Prostate gland (tissue), 2 donors: ENCODE data around the gene CHST6. TPM values are rescaled to one million over a fixed set of nuclear protein-coding genes. Genes with fewer than 3 reads are reported as not detected.
"Not testable (repeated sequence)": the region's sequence is repeated elsewhere in the genome, so short reads cannot be mapped to it uniquely, and the experiment has no call there.

ENCODE experiments used
- DNase-seq: peaks from one replicate; pipeline ENCODE4 v3.0.0-alpha.2; 2019; ENCODE audit warnings: low spot score
- H3K27ac ChIP-seq, 2 donors: fragments of 200-600 bp; sonication (generic); 2 replicates each; pipeline ENCODE4 v1.5.1; 2017 to 2019
- H3K27me3 ChIP-seq: fragments of 200-600 bp; sonication (generic); replicated peaks from 2 replicates; pipeline ENCODE4 v1.5.1; 2019; ENCODE audit not compliant: insufficient read depth
- H3K36me3 ChIP-seq, 2 donors: fragments of 200-600 bp; sonication (generic); 1 replicate in 1 of 2; 2 replicates in 1 of 2; pipeline versions ENCODE4 v1.5.1 to v1.8.1; 2017 to 2019
- H3K4me1 ChIP-seq: fragments of 200-600 bp; sonication (generic); replicated peaks from 2 replicates; pipeline ENCODE4 v1.5.1; 2019
- H3K4me3 ChIP-seq, 2 donors: fragments of 200-600 bp; sonication (generic); 2 replicates each; pipeline ENCODE4 v1.5.1; 2017 to 2019
- H3K9me3 ChIP-seq: fragments of 200-600 bp; sonication (generic); 2 replicates; pipeline ENCODE4 v1.5.1; 2017
- POLR2A ChIP-seq: fragments of 450-650 bp; IDR thresholded peaks from one replicate; pipeline ENCODE4 v1.6.1; 2016; ENCODE audit warnings: antibody characterized with exemption, mild to moderate bottlenecking
- POLR2AphosphoS5 ChIP-seq: sonication (generic); formaldehyde crosslinking; IDR thresholded peaks from one replicate; pipeline ENCODE4 v1.6.1; 2017; ENCODE audit warnings: antibody characterized with exemption
- WGBS: methylation state at CpG from one replicate; pipeline ENCODE4 v1.1.5; 2018; 5-methylcytosine and 5-hydroxymethylcytosine counted together
- intact Hi-C: fragments of 100-400 bp; cut with DNase I; formaldehyde crosslinking; loops from one replicate; pipeline ENCODE4 v1.14.2; 2022
- total RNA-seq, 2 donors: library from RNA; depleted of rRNA; stranded (reverse); fragments of >200 nt; gene quantifications; one replicate each; pipeline ENCODE4 v1.1.0, GENCODE V29; 2016
- TF ChIP-seq, protein P1 (sequence below), 4 experiments: fragments of 200-600 bp in 2 of 4; fragments of 450-650 bp in 2 of 4; sonication (generic) in 2 of 4; IDR thresholded peaks; 1 replicate in 3 of 4; 2 replicates in 1 of 4; pipeline ENCODE4 v1.5.1; 2016 to 2019; ENCODE audit warnings: antibody characterized with exemption in 4 of 4, mild to moderate bottlenecking in 2 of 4, moderate library complexity in 2 of 4

Gene CHST6
- total RNA-seq, 2 donors from 2014 or later = 0.23 to 9.5 TPM

DNA sequence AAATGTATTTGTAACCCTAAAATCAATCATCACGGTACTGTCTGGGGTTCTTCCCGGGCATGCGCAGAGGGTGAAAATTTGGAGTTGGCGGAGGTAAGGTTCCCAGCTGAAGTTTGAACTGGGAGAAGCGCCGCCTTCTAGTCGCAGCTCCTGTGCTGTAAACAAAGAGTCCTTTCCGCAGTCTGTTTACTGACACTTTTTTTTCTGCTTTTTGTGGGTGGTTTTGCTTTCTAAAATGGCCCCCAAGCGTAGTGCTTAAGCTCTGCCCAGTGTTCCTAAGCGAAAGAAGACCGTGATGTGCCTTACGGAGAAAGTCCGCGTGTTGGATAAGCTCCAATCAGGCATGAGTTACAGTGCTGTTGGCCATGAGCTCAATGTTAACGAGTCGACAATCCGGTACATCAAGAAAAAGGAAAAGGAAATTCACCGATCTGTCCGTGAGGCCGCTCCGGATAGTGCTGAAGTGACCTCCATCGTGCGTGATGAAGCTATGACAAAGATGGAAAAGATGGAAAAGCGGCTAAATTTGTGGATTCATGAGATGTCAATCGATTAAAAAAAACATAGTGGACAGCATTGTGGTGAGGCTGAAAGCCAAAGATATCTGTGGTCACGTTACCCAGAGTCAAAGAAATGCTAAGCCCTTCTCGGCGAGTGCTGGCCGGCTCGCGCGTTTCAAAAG lies 61.4 kb downstream of the CHST6 start:
- TF ChIP-seq POLR2AphosphoS5 (peak; percentile 27), POLR2A (no peak)
- TF ChIP-seq, protein P1, sequence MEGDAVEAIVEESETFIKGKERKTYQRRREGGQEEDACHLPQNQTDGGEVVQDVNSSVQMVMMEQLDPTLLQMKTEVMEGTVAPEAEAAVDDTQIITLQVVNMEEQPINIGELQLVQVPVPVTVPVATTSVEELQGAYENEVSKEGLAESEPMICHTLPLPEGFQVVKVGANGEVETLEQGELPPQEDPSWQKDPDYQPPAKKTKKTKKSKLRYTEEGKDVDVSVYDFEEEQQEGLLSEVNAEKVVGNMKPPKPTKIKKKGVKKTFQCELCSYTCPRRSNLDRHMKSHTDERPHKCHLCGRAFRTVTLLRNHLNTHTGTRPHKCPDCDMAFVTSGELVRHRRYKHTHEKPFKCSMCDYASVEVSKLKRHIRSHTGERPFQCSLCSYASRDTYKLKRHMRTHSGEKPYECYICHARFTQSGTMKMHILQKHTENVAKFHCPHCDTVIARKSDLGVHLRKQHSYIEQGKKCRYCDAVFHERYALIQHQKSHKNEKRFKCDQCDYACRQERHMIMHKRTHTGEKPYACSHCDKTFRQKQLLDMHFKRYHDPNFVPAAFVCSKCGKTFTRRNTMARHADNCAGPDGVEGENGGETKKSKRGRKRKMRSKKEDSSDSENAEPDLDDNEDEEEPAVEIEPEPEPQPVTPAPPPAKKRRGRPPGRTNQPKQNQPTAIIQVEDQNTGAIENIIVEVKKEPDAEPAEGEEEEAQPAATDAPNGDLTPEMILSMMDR (IDR thresholded peaks at IDR 0.05) = peak in 1 of 4 experiments; percentile 12
- intact Hi-C loops = loop anchor here (2.0 to 5.0 kb wide), 2 partner anchors 29 to 133 kb away; partner anchors contain the start of gene GABARAPL2
- Histone ChIP-seq H3K4me1 (peaks cover 4% of the 10 kb centered on the region), H3K9me3 (no peaks in the 10 kb centered on the region), H3K27ac (peak overlapping the region; percentile 95 to 98), H3K4me3 (peak overlapping the region; percentile 93 to 98), H3K27me3 (no peaks in the 10 kb centered on the region), H3K36me3 (no peaks in the 10 kb centered on the region)
- peak; percentile 84 for DNase-seq
- WGBS = 3% methylated on average over 32 of the region's 32 CpGs

DNA sequence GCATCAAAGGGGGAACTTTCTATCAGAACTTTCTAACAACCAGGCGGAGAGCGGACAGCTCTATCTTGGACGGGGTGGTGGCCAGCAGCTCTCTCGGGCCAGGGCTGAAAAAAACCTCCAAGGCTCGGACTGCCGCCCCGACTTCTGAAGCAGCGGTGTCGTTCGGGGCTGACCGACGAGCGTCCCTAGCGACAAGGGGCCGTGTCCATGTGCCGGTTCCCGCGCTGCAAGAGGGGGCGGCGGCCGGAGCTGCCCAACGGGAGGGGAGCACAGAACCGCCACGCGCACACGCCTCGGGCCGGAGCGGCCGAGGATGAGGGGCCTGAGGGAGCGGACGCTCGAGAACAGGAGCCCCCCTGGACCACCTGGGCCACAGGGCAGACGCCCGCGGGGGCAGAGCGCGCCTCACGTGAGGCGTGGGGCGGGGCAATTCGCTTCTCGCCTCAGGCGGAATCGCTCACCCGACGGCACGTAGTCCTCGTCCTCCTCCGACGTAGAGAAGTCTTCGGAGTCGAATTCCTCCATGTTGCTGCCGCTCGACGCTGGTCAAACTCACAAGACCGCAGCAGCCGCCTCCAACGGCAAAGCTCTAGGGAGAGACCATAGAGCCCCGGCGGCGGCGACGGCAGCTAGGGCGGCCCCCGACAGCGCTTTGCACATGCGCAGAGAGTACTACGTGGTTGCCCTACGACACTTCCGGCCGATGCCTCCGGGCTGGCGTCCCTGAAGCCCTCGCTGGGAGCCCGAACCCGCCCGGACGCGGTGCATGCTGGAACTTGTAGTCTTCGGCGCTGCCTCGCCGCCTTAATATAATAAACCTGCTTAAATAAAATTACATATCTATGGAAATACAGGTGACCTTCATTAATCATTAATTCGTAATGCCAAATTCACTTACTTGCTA lies 62.2 kb downstream of the CHST6 start, which contains the start of gene CFDP1:
TSS of gene CFDP1 (minus strand) at position 676 of the 904 bp plus-strand sequence. CDS start at position 525, 151 bp downstream.
- no peaks in the 10 kb centered on the region for H3K9me3 ChIP-seq
- no peaks in the 10 kb centered on the region for H3K36me3 ChIP-seq
- no peaks in the 10 kb centered on the region for H3K27me3 ChIP-seq
- H3K4me1 ChIP-seq = peaks cover 4% of the 10 kb centered on the region
- under 1% methylated on average over 62 of the region's 85 CpGs for WGBS
- H3K4me3 ChIP-seq = peak within 1 kb of the TSS; percentile 93 to 98
- H3K27ac ChIP-seq = peak within 1 kb of the TSS; percentile 95 to 98
- peak; percentile 96 for DNase-seq
- intact Hi-C loops = loop anchor here (5.0 kb wide), 1 partner anchor 134 kb away; the partner anchor contains the start of gene GABARAPL2
- TF ChIP-seq POLR2AphosphoS5 = peak; percentile 80
- peak; percentile 80 for TF ChIP-seq POLR2A
- TF ChIP-seq, protein P1 (IDR thresholded peaks at IDR 0.05) = peak in 2 of 4 experiments; percentile 26 to 36

DNA sequence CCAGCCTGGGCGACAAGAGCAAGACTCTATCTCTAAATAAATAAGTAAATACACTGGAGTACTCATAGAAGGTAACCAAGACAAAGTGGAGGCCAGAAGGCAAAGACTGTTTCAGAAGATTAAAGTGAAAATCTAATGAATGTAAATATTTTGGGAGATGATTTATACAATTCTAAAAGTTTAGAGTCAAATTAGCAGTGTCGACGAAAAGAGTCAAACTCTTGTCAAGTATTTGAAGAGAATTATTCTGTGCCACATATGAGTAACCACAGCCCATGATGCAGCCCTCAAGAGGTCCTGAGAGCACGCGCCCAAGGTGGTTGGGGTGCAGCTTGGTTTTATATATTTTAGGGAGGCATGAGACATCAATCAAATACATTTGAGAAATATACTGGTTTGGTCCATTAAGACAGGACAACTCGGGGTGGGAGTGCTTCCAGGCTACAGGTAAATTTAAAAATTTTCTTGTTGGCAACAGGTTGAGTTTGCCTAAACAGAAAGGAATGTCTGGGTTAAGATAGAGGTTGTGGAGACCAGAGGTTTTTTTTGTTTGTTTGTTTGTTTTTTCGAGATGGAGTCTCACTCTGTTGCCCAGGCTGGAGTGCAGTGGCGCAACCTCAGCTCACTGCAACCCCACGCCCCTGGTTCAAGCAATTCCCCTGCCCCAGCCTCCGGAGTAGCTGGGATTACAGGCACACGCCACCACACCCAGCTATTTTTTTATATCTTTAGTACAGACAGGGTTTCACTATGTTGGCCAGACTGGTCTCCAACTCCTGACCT lies 65.4 kb downstream of the CHST6 start:
- no peaks in the 10 kb centered on the region for H3K9me3 ChIP-seq
- TF ChIP-seq POLR2AphosphoS5 (no peak), POLR2A (no peak)
- TF ChIP-seq, protein P1 (IDR thresholded peaks at IDR 0.05) = no peak
- intact Hi-C loops = loop anchor here (5.0 kb wide), 1 partner anchor 137 kb away; the partner anchor contains the start of gene GABARAPL2
- no peak overlapping the region for H3K4me3 ChIP-seq
- no peak overlapping the region for H3K27ac ChIP-seq
- DNase-seq = no peak
- H3K36me3 ChIP-seq = no peaks in the 10 kb centered on the region
- 90% methylated on average over 11 of the region's 11 CpGs for WGBS
- peaks cover 4% of the 10 kb centered on the region for H3K4me1 ChIP-seq
- no peaks in the 10 kb centered on the region for H3K27me3 ChIP-seq

DNA sequence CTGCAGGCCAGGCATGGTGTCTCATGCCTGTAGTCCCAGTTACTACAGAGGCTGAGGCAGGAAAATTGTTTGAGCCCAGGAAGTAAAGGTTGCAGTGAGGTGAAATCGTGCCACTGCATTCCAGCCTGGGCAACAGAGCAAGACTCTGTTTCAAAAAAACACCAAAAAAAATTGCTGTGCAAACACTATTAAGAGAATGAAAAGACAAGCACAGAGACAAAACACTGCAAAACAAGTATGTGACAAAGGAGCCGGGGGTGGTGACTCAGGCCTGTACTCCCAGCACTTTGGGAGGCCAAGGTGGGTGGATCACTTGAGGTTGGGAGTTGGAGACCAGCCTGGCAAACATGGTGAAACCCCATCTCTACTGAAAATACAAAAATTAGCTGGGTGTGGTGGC lies 68.7 kb downstream of the CHST6 start:
- H3K36me3 ChIP-seq, H3K4me1 ChIP-seq, intact Hi-C loops, H3K4me3 ChIP-seq, DNase-seq, H3K27me3 ChIP-seq, H3K9me3 ChIP-seq, H3K27ac ChIP-seq: not testable (repeated sequence)
- 64% methylated on average over 2 of the region's 2 CpGs for WGBS

DNA sequence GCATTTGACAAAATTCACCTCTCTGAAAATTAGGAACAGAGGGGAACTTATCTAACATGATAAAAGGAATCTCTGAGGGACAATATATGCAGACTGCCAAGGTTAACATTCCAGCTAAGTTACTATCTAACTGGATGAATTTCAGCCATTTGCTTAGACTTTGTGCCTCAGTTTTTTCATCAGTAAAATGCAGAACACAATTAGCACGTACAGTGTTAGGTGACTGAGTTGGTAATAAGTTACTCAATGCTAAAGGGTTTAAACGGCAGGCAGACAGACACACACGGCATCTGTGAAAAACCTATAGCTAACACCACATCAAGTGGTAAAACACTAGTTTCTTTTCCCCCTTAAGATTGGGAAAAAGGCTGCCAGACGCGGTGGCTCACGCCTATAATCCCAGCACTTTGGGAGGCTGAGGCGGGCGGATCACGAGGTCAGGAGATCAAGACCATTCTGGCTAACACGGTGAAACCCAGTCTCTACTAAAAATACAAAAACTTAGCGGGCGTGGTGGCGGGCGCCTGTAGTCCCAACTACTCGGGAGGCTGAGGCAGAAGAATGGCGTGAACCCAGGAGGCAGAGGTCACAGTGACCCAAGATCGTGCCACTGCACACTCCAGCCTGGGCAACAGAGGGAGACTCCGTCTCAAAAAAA lies 71.0 kb downstream of the CHST6 start:
- H3K36me3 ChIP-seq, DNase-seq, H3K27ac ChIP-seq, H3K9me3 ChIP-seq, intact Hi-C loops, H3K27me3 ChIP-seq, H3K4me1 ChIP-seq, H3K4me3 ChIP-seq: not testable (repeated sequence)
- 85% methylated on average over 18 of the region's 18 CpGs for WGBS
